GM19372 (cell line): ENCODE results near the gene BORCS8.
A peak's percentile ranks its signal among the peaks of the same experiment; 100 is the strongest.
"Not testable (repeated sequence)": the region's sequence is repeated elsewhere in the genome, so short reads cannot be mapped to it uniquely, and the experiment has no call there.

ENCODE experiments used
- ATAC-seq: cut with Tn5 transposase; IDR thresholded peaks from one replicate; pipeline ENCODE4 v1.9.1; 2021; ENCODE audit warnings: mild to moderate bottlenecking, low read depth, moderate library complexity; ENCODE audit not compliant: unreplicated experiment

BORCS8 gene

GRCh38 chr19:19154768-19155494, 37.0 kb downstream of the BORCS8 start:
- no peak for ATAC-seq

- ATAC-seq, result no peak
Observed at GRCh38 chr19:19152668-19153384, 39.1 kb downstream of the BORCS8 start.

GRCh38 chr19:19151418-19151817, 40.5 kb downstream of the BORCS8 start:
- ATAC-seq, result no peak

GRCh38 chr19:19149435-19149834, 42.5 kb downstream of the BORCS8 start:
- ATAC-seq, result no peak

GRCh38 chr19:19148504-19148903, 43.4 kb downstream of the BORCS8 start:
- ATAC-seq, result not testable (repeated sequence)

GRCh38 chr19:19147344-19147743, 44.6 kb downstream of the BORCS8 start:
- no peak for ATAC-seq

- no peak for ATAC-seq
Observed at GRCh38 chr19:19146865-19147264, 45.1 kb downstream of the BORCS8 start.

GRCh38 chr19:19145684-19146608, 46.0 kb downstream of the BORCS8 start:
- ATAC-seq, result no peak

GRCh38 chr19:19145281-19145680, 46.7 kb downstream of the BORCS8 start:
- no peak for ATAC-seq

GRCh38 chr19:19142347-19142746, 49.6 kb downstream of the BORCS8 start:
- no peak for ATAC-seq

- ATAC-seq, result no peak
Observed at GRCh38 chr19:19140476-19140875, 51.5 kb downstream of the BORCS8 start.

GRCh38 chr19:19139876-19140229, 52.1 kb downstream of the BORCS8 start:
- no peak for ATAC-seq

GRCh38 chr19:19138109-19138981, 53.6 kb downstream of the BORCS8 start, which contains the start of gene TMEM161A:
TMEM161A (minus strand) TSS chr19:19138478; CDS start chr19:19138428, 50 bp downstream.
- peak; percentile 99 for ATAC-seq

- ATAC-seq, result no peak
Observed at GRCh38 chr19:19137556-19138108, 54.3 kb downstream of the BORCS8 start.

GRCh38 chr19:19135713-19136112, 56.2 kb downstream of the BORCS8 start:
- ATAC-seq, result not testable (repeated sequence)

GRCh38 chr19:19134687-19135158, 57.2 kb downstream of the BORCS8 start:
- no peak for ATAC-seq

GRCh38 chr19:19133985-19134384, 58.0 kb downstream of the BORCS8 start:
- no peak for ATAC-seq

- ATAC-seq, result no peak
Observed at GRCh38 chr19:19132912-19133311, 59.0 kb downstream of the BORCS8 start.

GRCh38 chr19:19131989-19132388, 60.0 kb downstream of the BORCS8 start:
- no peak for ATAC-seq
